ENCODE results near the gene ALK. TPM values are rescaled to one million over a fixed set of nuclear protein-coding genes. Genes with fewer than 3 reads are reported as not detected.

ALK gene
- total RNA-seq, 2 donors from 2014 or later: 0.13 to 0.46 TPM

DNA sequence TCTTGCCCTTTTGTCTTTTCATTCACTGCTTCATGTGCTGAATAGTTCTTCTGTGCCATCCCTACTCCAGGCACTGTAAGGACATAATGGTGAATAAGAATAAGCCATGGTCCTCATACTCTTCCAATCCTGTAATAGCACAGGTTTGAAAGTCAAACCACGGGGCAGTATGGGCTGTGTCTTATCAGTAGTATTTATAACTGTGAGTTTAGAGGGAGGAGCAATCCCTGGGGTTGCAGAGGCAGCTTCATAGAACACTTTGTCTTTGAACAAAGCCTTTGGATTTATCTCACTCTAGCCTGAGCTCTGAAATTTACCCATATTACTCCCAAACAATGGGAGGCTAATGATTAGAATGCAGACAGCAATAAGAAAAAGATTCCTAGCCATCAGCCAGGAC is 30.2 kb upstream of the ALK start:
- peaks cover 27% of the 10 kb centered on the region for H3K4me1 ChIP-seq (ENCODE audit: control insufficient read depth, insufficient read depth, low read length)
- H3K36me3 ChIP-seq (ENCODE audit: control insufficient read depth, insufficient read depth, low read length): no peaks in the 10 kb centered on the region
- WGBS, 2 experiments (ENCODE audit: insufficient coverage in 1 of 2, insufficient read length in 1 of 2): 54% methylated on average over 1 of the region's 1 CpG; no CpG with 5 or more reads in 1 of the 2 experiments
- no peak overlapping the region for H3K27ac Mint-ChIP-seq
- H3K4me1 Mint-ChIP-seq: peaks cover 37% of the 10 kb centered on the region
- no peak overlapping the region for H3K27ac ChIP-seq (ENCODE audit: low read depth, low read length)
- peaks cover 5% of the 10 kb centered on the region for H3K27me3 Mint-ChIP-seq (ENCODE audit: insufficient read depth)
- H3K9me3 ChIP-seq (ENCODE audit: control insufficient read depth, low read length): no peaks in the 10 kb centered on the region
- H3K36me3 Mint-ChIP-seq (ENCODE audit: low read depth): no peaks in the 10 kb centered on the region
- peak overlapping the region; percentile 63 for H3K4me3 ChIP-seq (ENCODE audit: low read length)
- no peaks in the 10 kb centered on the region for H3K9me3 Mint-ChIP-seq
- H3K4me3 Mint-ChIP-seq: no peak overlapping the region
- H3K9ac ChIP-seq (ENCODE audit: extremely low read depth, low read length, poor library complexity, severe bottlenecking): no peak overlapping the region
- no peak for TF ChIP-seq CTCF (conservative IDR thresholded peaks at IDR 0.05)
- DNase-seq: no peak
- H3K27me3 ChIP-seq (ENCODE audit: control insufficient read depth, insufficient read depth, low read length, poor library complexity, severe bottlenecking): peaks cover 5% of the 10 kb centered on the region

DNA sequence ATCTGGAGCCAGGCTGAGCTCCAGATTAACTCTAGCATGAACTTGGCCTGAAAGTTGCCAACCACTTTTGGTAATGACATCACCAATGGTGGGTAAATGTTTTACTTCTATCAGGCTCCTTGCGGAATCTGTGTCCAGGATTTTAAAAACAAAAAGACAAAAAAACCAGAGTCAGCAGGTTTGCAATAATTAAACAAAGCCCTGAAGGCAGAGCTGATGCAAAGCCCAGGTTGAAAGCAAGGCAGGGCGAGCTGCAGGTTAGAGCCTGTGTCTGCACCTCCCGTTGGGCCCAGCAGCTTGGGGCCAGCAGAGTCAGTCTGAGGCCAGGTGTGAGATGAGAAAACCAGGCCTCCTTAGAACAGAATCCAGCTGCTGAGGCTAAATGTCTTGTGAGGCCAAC is 29.1 kb upstream of the ALK start:
- peaks cover 5% of the 10 kb centered on the region for H3K27me3 ChIP-seq (ENCODE audit: control insufficient read depth, insufficient read depth, low read length, poor library complexity, severe bottlenecking)
- no peak overlapping the region for H3K4me3 Mint-ChIP-seq
- H3K36me3 Mint-ChIP-seq (ENCODE audit: low read depth): no peaks in the 10 kb centered on the region
- TF ChIP-seq CTCF (conservative IDR thresholded peaks at IDR 0.05): no peak
- peaks cover 5% of the 10 kb centered on the region for H3K27me3 Mint-ChIP-seq (ENCODE audit: insufficient read depth)
- H3K36me3 ChIP-seq (ENCODE audit: control insufficient read depth, insufficient read depth, low read length): no peaks in the 10 kb centered on the region
- no peaks in the 10 kb centered on the region for H3K9me3 ChIP-seq (ENCODE audit: control insufficient read depth, low read length)
- peaks cover 37% of the 10 kb centered on the region for H3K4me1 Mint-ChIP-seq
- DNase-seq: no peak
- no peak overlapping the region for H3K4me3 ChIP-seq (ENCODE audit: low read length)
- WGBS, 2 experiments (ENCODE audit: insufficient coverage in 1 of 2, insufficient read length in 1 of 2): 91 to 100% methylated on average over 2 to 3 of the region's 3 CpGs
- peaks cover 27% of the 10 kb centered on the region for H3K4me1 ChIP-seq (ENCODE audit: control insufficient read depth, insufficient read depth, low read length)
- H3K9ac ChIP-seq (ENCODE audit: extremely low read depth, low read length, poor library complexity, severe bottlenecking): no peak overlapping the region
- no peaks in the 10 kb centered on the region for H3K9me3 Mint-ChIP-seq
- peak overlapping the region; percentile 46 for H3K27ac Mint-ChIP-seq
- no peak overlapping the region for H3K27ac ChIP-seq (ENCODE audit: low read depth, low read length)

DNA sequence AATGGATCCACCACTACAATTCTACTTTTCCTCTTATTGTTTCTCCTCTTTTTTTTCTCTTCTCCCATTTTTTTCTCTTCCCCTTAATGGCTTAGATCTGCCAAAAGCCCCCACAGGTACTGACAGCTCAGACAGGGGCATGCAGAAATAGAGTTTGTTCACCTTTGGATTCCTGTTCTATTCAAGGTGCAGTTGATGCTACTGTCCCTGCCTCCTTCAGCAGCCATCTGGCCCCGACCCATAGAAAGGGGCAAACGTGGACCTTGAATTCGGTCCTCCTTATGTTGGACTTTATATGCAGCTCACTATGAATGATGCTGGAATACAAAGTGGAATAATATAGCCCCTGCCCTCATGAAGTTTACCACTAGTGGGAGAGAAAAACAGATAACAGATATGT is 27.7 kb upstream of the ALK start:
- H3K9me3 ChIP-seq (ENCODE audit: control insufficient read depth, low read length): no peaks in the 10 kb centered on the region
- WGBS, 2 experiments (ENCODE audit: insufficient coverage in 1 of 2, insufficient read length in 1 of 2): 93 to 96% methylated on average over 3 of the region's 3 CpGs
- Mint-ChIP-seq H3K4me1 (peaks cover 37% of the 10 kb centered on the region), H3K9me3 (no peaks in the 10 kb centered on the region), H3K27me3 (ENCODE audit: insufficient read depth) (peaks cover 5% of the 10 kb centered on the region), H3K36me3 (ENCODE audit: low read depth) (no peaks in the 10 kb centered on the region), H3K27ac (no peak overlapping the region), H3K4me3 (no peak overlapping the region)
- no peak for TF ChIP-seq CTCF (conservative IDR thresholded peaks at IDR 0.05)
- H3K4me1 ChIP-seq (ENCODE audit: control insufficient read depth, insufficient read depth, low read length): peaks cover 27% of the 10 kb centered on the region
- no peak overlapping the region for H3K9ac ChIP-seq (ENCODE audit: extremely low read depth, low read length, poor library complexity, severe bottlenecking)
- H3K36me3 ChIP-seq (ENCODE audit: control insufficient read depth, insufficient read depth, low read length): no peaks in the 10 kb centered on the region
- no peak overlapping the region for H3K4me3 ChIP-seq (ENCODE audit: low read length)
- H3K27me3 ChIP-seq (ENCODE audit: control insufficient read depth, insufficient read depth, low read length, poor library complexity, severe bottlenecking): peaks cover 5% of the 10 kb centered on the region
- no peak for DNase-seq
- no peak overlapping the region for H3K27ac ChIP-seq (ENCODE audit: low read depth, low read length)
